Esophagus squamous epithelium (tissue), 5 donors: ENCODE data around the gene SLC25A4. TPM values are rescaled to one million over a fixed set of nuclear protein-coding genes. Genes with fewer than 3 reads are reported as not detected.

ENCODE experiments used
- DNase-seq: peaks from one replicate; lab custom pipeline; 2025; lab: John Stamatoyannopoulos, UW
- H3K27ac ChIP-seq, 4 donors: fragments of 200-600 bp; sonication (generic); one replicate each; pipeline ENCODE4 v1.5.1; 2016 to 2019; ENCODE audit warnings: mild to moderate bottlenecking in 1 of 4
- H3K27me3 ChIP-seq, 4 donors: fragments of 200-600 bp; sonication (generic); 1 replicate in 3 of 4; 2 replicates in 1 of 4; pipeline versions ENCODE4 v1.5.1 to v1.6.0; 2017 to 2021; ENCODE audit warnings: antibody characterized with exemption in 1 of 4
- H3K36me3 ChIP-seq, 3 donors: fragments of 200-600 bp; sonication (generic); one replicate each; pipeline ENCODE4 v1.5.1; 2016 to 2019
- H3K4me1 ChIP-seq, 3 donors: fragments of 200-600 bp; sonication (generic); one replicate each; pipeline ENCODE4 v1.5.1; 2017 to 2019
- H3K4me3 ChIP-seq, 4 donors: fragments of 200-600 bp; sonication (generic); 1 replicate in 3 of 4; 2 replicates in 1 of 4; pipeline ENCODE4 v1.5.1; 2016 to 2019; ENCODE audit warnings: mild to moderate bottlenecking in 2 of 4, moderate library complexity in 1 of 4
- H3K9me3 ChIP-seq, 3 donors: fragments of 200-600 bp; sonication (generic); one replicate each; pipeline ENCODE4 v1.5.1; 2016 to 2019
- CTCF ChIP-seq, 6 experiments: fragments of 450-650 bp in 4 of 6; fragments of 200-600 bp in 2 of 6; sonication (generic) in 2 of 6; IDR thresholded peaks; one replicate each; pipeline ENCODE4 v1.5.1; 2016 to 2019; ENCODE audit warnings: antibody characterized with exemption in 6 of 6, mild to moderate bottlenecking in 4 of 6, moderate library complexity in 4 of 6
- POLR2A ChIP-seq, 4 donors: fragments of 450-650 bp; IDR thresholded peaks; one replicate each; pipeline ENCODE4 v1.6.1; 2017; ENCODE audit warnings: antibody characterized with exemption in 4 of 4, mild to moderate bottlenecking in 4 of 4, moderate library complexity in 3 of 4
- WGBS, 2 donors: methylation state at CpG; one replicate each; pipeline ENCODE4 v1.1.5; 2018; 5-methylcytosine and 5-hydroxymethylcytosine counted together
- intact Hi-C: fragments of 100-400 bp; cut with DNase I; formaldehyde crosslinking; loops from one replicate; pipeline ENCODE4 v1.15.0; 2022
- total RNA-seq, 4 donors: library from RNA; depleted of rRNA; stranded (reverse); fragments of >200 nt; gene quantifications; one replicate each; pipeline ENCODE4 v1.1.0, GENCODE V29; 2016
- donor health status: DM: yes; HTN: yes; CAD: no.

The SLC25A4 gene
- total RNA-seq, 4 donors from 2014 or later = 12.4 to 24.0 (median 16.3) TPM

GRCh38 chr4:185186769-185187168, 43.7 kb downstream of the SLC25A4 start:
- 46 to 68% methylated on average over 3 of the region's 3 CpGs for WGBS, 2 donors
- no peak for DNase-seq
- no peaks in the 10 kb centered on the region for H3K27me3 ChIP-seq
- intact Hi-C loops = no loop called here
- H3K4me3 ChIP-seq = no peak overlapping the region
- no peak overlapping the region for H3K27ac ChIP-seq
- peaks cover 0 to 12% (median 0%) of the 10 kb centered on the region in 3 donors for H3K4me1 ChIP-seq
- H3K9me3 ChIP-seq = no peaks in the 10 kb centered on the region
- H3K36me3 ChIP-seq = peaks cover 0 to 37% (median 0%) of the 10 kb centered on the region in 3 donors
- TF ChIP-seq CTCF (IDR thresholded peaks at IDR 0.05) (no peak), POLR2A (IDR thresholded peaks at IDR 0.05) (no peak)

- intact Hi-C loops = no loop called here
- no peak for DNase-seq
- H3K27me3 ChIP-seq = no peaks in the 10 kb centered on the region
- H3K4me3 ChIP-seq = no peak overlapping the region
- no peak for TF ChIP-seq POLR2A (IDR thresholded peaks at IDR 0.05)
- TF ChIP-seq CTCF (IDR thresholded peaks at IDR 0.05) = no peak
- H3K36me3 ChIP-seq = peaks cover 0 to 42% (median 0%) of the 10 kb centered on the region in 3 donors
- no peak overlapping the region for H3K27ac ChIP-seq
- H3K4me1 ChIP-seq = peaks cover 0 to 7% (median 0%) of the 10 kb centered on the region in 3 donors
- H3K9me3 ChIP-seq = no peaks in the 10 kb centered on the region
- WGBS, 2 donors = 63 to 76% methylated on average over 4 of the region's 4 CpGs
These were observed 46.7 kb downstream of the SLC25A4 start for GRCh38 chr4:185189606-185190305.

- Histone ChIP-seq H3K9me3 (no peaks in the 10 kb centered on the region), H3K27ac (no peak overlapping the region), H3K4me1 (peaks cover 0 to 13% (median 0%) of the 10 kb centered on the region in 3 donors), H3K36me3 (peaks cover 0 to 48% (median 0%) of the 10 kb centered on the region in 3 donors), H3K27me3 (no peaks in the 10 kb centered on the region), H3K4me3 (no peak overlapping the region)
- 80 to 92% methylated on average over 6 of the region's 6 CpGs for WGBS, 2 donors
- intact Hi-C loops = no loop called here
- no peak for DNase-seq
- TF ChIP-seq POLR2A (IDR thresholded peaks at IDR 0.05) (no peak), CTCF (IDR thresholded peaks at IDR 0.05) (no peak)
These were observed 47.3 kb downstream of the SLC25A4 start for GRCh38 chr4:185190306-185190856.

GRCh38 chr4:185192059-185192458, 49.0 kb downstream of the SLC25A4 start:
- Histone ChIP-seq H3K9me3 (no peaks in the 10 kb centered on the region), H3K27ac (no peak overlapping the region), H3K27me3 (no peaks in the 10 kb centered on the region), H3K36me3 (peaks cover 0 to 53% (median 0%) of the 10 kb centered on the region in 3 donors), H3K4me3 (no peak overlapping the region), H3K4me1 (peaks cover 0 to 13% (median 0%) of the 10 kb centered on the region in 3 donors)
- intact Hi-C loops = no loop called here
- no peak for DNase-seq
- WGBS, 2 donors = 53 to 63% methylated on average over 1 of the region's 1 CpG
- no peak for TF ChIP-seq POLR2A (IDR thresholded peaks at IDR 0.05)
- no peak for TF ChIP-seq CTCF (IDR thresholded peaks at IDR 0.05)
